ENCODE results near the gene SPATA20.

DNA sequence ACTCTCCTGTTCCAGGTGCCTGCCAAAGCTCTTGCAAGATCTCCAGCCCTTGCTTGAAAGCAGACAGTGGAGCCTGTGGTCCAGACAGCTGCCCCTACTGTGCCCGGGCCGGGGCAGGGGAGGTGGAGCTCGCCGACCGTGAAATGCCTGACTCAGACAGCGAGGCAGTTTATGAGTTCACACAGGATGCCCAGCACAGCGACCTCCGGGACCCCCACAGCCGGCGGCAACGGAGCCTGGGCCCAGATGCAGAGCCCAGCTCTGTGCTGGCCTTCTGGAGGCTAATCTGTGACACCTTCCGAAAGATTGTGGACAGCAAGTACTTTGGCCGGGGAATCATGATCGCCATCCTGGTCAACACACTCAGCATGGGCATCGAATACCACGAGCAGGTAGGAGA lies 31.2 kb downstream of the SPATA20 start:
- TF ChIP-seq EZH2phosphoT487 (IDR thresholded peaks at IDR 0.05; ENCODE audit: insufficient read depth, low read depth) (no peak), EZH2 (IDR thresholded peaks at IDR 0.05; ENCODE audit: insufficient read depth, poor library complexity, severe bottlenecking) (no peak)
